Activated CD4-positive, alpha-beta memory T cell treated with anti-CD3 and anti-CD28 coated beads, Interleukin-2, amount 10 ng/mL, durations not matched to agents 7 days and 5 days (primary cell): ENCODE results near the gene PIR. TPM values are rescaled to one million over a fixed set of nuclear protein-coding genes. Genes with fewer than 3 reads are reported as not detected.

Experiments
- CTCF ChIA-PET: fragments of 350-600 bp; sonication (Branson Sonifier 250); formaldehyde crosslinking; loops from one replicate; lab custom pipeline; 2021; ENCODE audit warnings: antibody characterized with exemption, inconsistent platforms; lab: Charles Lee
- POLR2A ChIA-PET: fragments of 350-600 bp; sonication (Branson Sonifier 250); formaldehyde crosslinking; loops from one replicate; lab custom pipeline; 2021; ENCODE audit warnings: antibody characterized with exemption; lab: Charles Lee
- DNase-seq: peaks from one replicate; pipeline ENCODE4 v3.0.0-alpha.2; 2020
- H3K27ac Mint-ChIP-seq: one replicate; pipeline ENCODE4 v1.8.0; 2021; ENCODE audit warnings: mild to moderate bottlenecking, mixed read lengths
- H3K27me3 Mint-ChIP-seq: one replicate; pipeline ENCODE4 v1.8.0; 2021; ENCODE audit warnings: mixed read lengths
- H3K36me3 Mint-ChIP-seq: one replicate; pipeline ENCODE4 v1.8.0; 2021; ENCODE audit warnings: low read depth, mixed read lengths
- H3K4me1 Mint-ChIP-seq: one replicate; pipeline ENCODE4 v1.8.0; 2021; ENCODE audit warnings: mixed read lengths
- H3K4me3 Mint-ChIP-seq: one replicate; pipeline ENCODE4 v1.8.0; 2021; ENCODE audit warnings: mild to moderate bottlenecking, mixed read lengths
- H3K9me3 Mint-ChIP-seq: one replicate; pipeline ENCODE4 v1.8.0; 2021; ENCODE audit warnings: mixed read lengths
- total RNA-seq, 2 experiments: library from RNA; stranded (reverse); gene quantifications; one replicate each; pipeline ENCODE4 v1.2.3, GENCODE V29; 2021

PIR gene
- total RNA-seq, 2 experiments from 2014 or later, result 5.1 to 5.6 TPM

- H3K4me1 Mint-ChIP-seq, result no peaks in the 10 kb centered on the region
- DNase-seq, result no peak
- H3K27me3 Mint-ChIP-seq, result peaks cover 23% of the 10 kb centered on the region
- no peak overlapping the region for H3K27ac Mint-ChIP-seq
- no peaks in the 10 kb centered on the region for H3K9me3 Mint-ChIP-seq
- ChIA-PET CTCF (no interaction called here), POLR2A (no interaction called here)
- H3K4me3 Mint-ChIP-seq, result no peak overlapping the region
- H3K36me3 Mint-ChIP-seq, result no peaks in the 10 kb centered on the region
Measured at GRCh38 chrX:15505101-15505500, 12.0 kb upstream of the PIR start.

DNA sequence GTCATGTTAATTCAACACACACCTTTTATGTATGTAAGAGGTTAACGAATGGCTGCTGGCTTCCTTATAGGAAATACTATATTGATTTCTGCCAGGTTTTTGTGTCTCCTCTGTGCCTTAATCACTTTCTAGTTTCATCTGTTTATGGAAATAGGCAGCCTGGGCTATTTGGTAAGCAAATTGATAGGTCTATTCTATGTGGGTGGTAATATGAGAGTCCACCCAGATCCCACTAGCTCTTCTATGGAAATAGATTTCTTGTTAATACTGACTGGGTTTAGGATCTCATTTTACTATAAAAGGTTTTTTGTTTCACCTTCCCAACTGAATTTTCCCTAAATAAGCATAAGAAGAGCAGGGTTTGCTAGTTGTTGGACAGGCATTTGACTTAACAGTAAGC, 11.5 kb upstream of the PIR start:
- H3K27me3 Mint-ChIP-seq, result peaks cover 26% of the 10 kb centered on the region
- H3K27ac Mint-ChIP-seq, result no peak overlapping the region
- ChIA-PET POLR2A (no interaction called here), CTCF (no interaction called here)
- no peak for DNase-seq
- no peak overlapping the region for H3K4me3 Mint-ChIP-seq
- no peaks in the 10 kb centered on the region for H3K9me3 Mint-ChIP-seq
- H3K36me3 Mint-ChIP-seq, result no peaks in the 10 kb centered on the region
- no peaks in the 10 kb centered on the region for H3K4me1 Mint-ChIP-seq

GRCh38 chrX:15501506-15501905, 8.4 kb upstream of the PIR start:
- ChIA-PET POLR2A (no interaction called here), CTCF (interaction anchor here (1.0 kb wide), 1 partner anchor 8 kb away, joined by 4 read pairs; the partner anchor contains the start of gene PIR)
- Mint-ChIP-seq H3K27me3 (peaks cover 23% of the 10 kb centered on the region), H3K9me3 (no peaks in the 10 kb centered on the region), H3K27ac (no peak overlapping the region), H3K4me3 (no peak overlapping the region), H3K4me1 (peaks cover 1% of the 10 kb centered on the region), H3K36me3 (no peaks in the 10 kb centered on the region)
- no peak for DNase-seq

DNA sequence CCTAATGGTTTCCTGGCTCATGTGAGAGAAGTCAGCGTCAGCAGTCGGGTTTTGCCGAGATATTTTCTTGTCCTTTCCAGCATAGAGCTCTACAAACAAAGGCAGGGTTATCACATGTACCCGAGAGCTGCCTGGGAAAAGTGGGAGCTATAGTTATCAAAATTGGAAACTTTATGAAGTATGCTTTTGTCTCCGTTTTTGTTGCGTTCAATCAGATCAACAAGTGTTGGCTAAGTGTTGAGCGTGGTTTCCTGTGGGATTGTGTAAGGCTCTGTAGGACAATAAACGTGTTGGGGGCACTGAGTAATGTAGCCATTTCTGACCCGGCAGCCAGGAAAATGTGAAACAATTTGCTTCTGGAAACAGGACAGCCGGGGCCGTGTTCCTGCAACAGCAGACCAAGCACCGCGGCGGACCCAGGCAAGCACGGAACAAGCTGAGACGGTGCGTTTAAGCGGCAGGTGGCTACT, 7.4 kb upstream of the PIR start, which contains the start of gene BMX:
Gene BMX (plus strand): TSS at position 311 of the 470 bp plus-strand sequence. CDS start 7,547 bp downstream, outside the sequence.
- no peak for DNase-seq
- Mint-ChIP-seq H3K9me3 (no peaks in the 10 kb centered on the region), H3K27me3 (peaks cover 20% of the 10 kb centered on the region), H3K27ac (no peak within 1 kb of the TSS), H3K36me3 (no peaks in the 10 kb centered on the region), H3K4me1 (peaks cover 1% of the 10 kb centered on the region), H3K4me3 (no peak within 1 kb of the TSS)
- POLR2A ChIA-PET, result no interaction called here
- CTCF ChIA-PET, result no interaction called here

- POLR2A ChIA-PET, result no interaction called here
- no peaks in the 10 kb centered on the region for H3K36me3 Mint-ChIP-seq
- H3K4me1 Mint-ChIP-seq, result peaks cover 1% of the 10 kb centered on the region
- no peak overlapping the region for H3K4me3 Mint-ChIP-seq
- no peak for DNase-seq
- no peak overlapping the region for H3K27ac Mint-ChIP-seq
- CTCF ChIA-PET, result no interaction called here
- H3K27me3 Mint-ChIP-seq, result peaks cover 20% of the 10 kb centered on the region
- H3K9me3 Mint-ChIP-seq, result no peaks in the 10 kb centered on the region
Measured at GRCh38 chrX:15499976-15500375, 6.8 kb upstream of the PIR start.

DNA sequence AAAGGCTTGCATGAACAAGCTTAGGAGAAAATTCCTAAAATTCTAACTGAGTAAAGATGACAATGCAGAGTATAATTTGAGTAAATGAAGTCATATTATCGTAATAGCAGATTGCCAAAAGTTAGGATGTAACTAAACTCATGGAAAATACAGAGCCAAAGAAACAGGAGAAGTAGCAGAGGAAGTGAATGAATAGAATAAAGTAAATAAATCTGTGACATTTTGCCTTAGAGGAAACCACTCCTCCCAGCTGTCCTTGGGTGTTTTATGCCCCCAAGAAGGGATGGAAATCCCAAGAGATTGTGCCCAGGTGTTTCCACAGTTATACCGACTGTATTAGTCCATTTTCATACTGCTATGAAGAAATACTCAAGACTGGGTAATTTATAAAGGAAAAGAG, 5.6 kb upstream of the PIR start:
- no peak for DNase-seq
- no peaks in the 10 kb centered on the region for H3K9me3 Mint-ChIP-seq
- H3K36me3 Mint-ChIP-seq, result no peaks in the 10 kb centered on the region
- ChIA-PET CTCF (interaction anchor here (1.1 kb wide), 1 partner anchor 160 kb away, joined by 3 read pairs; no protein-coding TSS in a partner anchor), POLR2A (no interaction called here)
- H3K4me1 Mint-ChIP-seq, result peaks cover 2% of the 10 kb centered on the region
- no peak overlapping the region for H3K27ac Mint-ChIP-seq
- no peak overlapping the region for H3K4me3 Mint-ChIP-seq
- H3K27me3 Mint-ChIP-seq, result peaks cover 20% of the 10 kb centered on the region

- Mint-ChIP-seq H3K4me1 (peaks cover 8% of the 10 kb centered on the region), H3K27me3 (peaks cover 19% of the 10 kb centered on the region), H3K36me3 (no peaks in the 10 kb centered on the region), H3K27ac (no peak overlapping the region), H3K4me3 (no peak overlapping the region), H3K9me3 (no peaks in the 10 kb centered on the region)
- ChIA-PET CTCF (interaction anchor here (1.1 kb wide), 1 partner anchor 161 kb away, joined by 3 read pairs; no protein-coding TSS in a partner anchor), POLR2A (no interaction called here)
- DNase-seq, result peak; percentile 36
Measured at GRCh38 chrX:15497865-15498264, 4.7 kb upstream of the PIR start.

GRCh38 chrX:15496824-15497223, 3.7 kb upstream of the PIR start:
- no peak for DNase-seq
- H3K4me1 Mint-ChIP-seq, result peaks cover 14% of the 10 kb centered on the region
- ChIA-PET CTCF (no interaction called here), POLR2A (no interaction called here)
- peaks cover 10% of the 10 kb centered on the region for H3K27me3 Mint-ChIP-seq
- H3K4me3 Mint-ChIP-seq, result no peak overlapping the region
- H3K36me3 Mint-ChIP-seq, result no peaks in the 10 kb centered on the region
- no peaks in the 10 kb centered on the region for H3K9me3 Mint-ChIP-seq
- no peak overlapping the region for H3K27ac Mint-ChIP-seq

GRCh38 chrX:15495801-15496200, 2.7 kb upstream of the PIR start:
- no peak for DNase-seq
- CTCF ChIA-PET, result no interaction called here
- H3K4me3 Mint-ChIP-seq, result no peak overlapping the region
- no peaks in the 10 kb centered on the region for H3K9me3 Mint-ChIP-seq
- H3K36me3 Mint-ChIP-seq, result no peaks in the 10 kb centered on the region
- peaks cover 14% of the 10 kb centered on the region for H3K4me1 Mint-ChIP-seq
- no peak overlapping the region for H3K27ac Mint-ChIP-seq
- POLR2A ChIA-PET, result no interaction called here
- peaks cover 8% of the 10 kb centered on the region for H3K27me3 Mint-ChIP-seq

DNA sequence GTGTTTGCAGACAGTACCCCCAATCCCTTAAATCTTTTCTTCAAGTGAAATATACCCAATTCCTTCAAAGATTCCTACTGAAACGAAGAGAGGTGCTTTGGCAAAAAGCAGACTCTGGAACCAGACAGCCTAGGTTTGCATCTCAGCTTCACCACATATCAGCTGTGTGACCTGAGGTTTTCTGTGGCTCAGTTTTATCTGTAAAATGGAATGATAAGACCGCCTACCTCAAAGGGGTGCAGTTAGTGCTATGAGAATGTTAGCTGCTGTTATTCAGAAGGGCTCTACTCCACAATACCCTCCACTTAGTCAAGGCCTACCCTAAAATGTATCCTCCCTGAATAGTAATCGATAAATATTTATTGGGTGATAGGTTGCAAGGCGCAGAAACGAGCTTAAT, 664 bp downstream of the PIR start:
- Mint-ChIP-seq H3K27ac (no peak overlapping the region), H3K4me3 (peak overlapping the region; percentile 76), H3K36me3 (no peaks in the 10 kb centered on the region), H3K4me1 (peaks cover 13% of the 10 kb centered on the region), H3K9me3 (no peaks in the 10 kb centered on the region), H3K27me3 (no peaks in the 10 kb centered on the region)
- ChIA-PET POLR2A (no interaction called here), CTCF (interaction anchor here (1.7 kb wide), 1 partner anchor 143 kb away, joined by 5 read pairs; no protein-coding TSS in a partner anchor)
- no peak for DNase-seq

DNA sequence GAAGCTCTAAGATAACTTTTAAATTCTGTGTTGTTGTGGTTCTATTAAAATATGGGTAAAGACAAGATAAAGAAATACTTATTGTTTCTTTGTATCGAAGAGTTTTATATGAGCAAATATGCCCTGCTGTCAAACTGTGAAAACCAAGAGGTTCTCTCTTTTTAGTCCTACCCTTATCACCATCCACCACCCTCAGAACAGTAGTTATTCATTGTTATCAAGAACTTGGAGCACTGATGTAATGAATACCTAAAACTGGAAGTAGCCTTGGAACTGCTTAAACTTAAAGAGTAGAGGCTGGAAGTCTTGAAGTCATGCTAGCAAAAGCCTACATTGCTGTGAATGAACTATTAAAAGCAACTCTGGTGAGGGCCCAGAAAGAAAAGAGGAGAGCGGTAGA, 9.2 kb downstream of the PIR start:
- Mint-ChIP-seq H3K9me3 (no peaks in the 10 kb centered on the region), H3K4me1 (no peaks in the 10 kb centered on the region), H3K27me3 (no peaks in the 10 kb centered on the region), H3K4me3 (no peak overlapping the region), H3K36me3 (peaks cover 9% of the 10 kb centered on the region), H3K27ac (no peak overlapping the region)
- ChIA-PET CTCF (no interaction called here), POLR2A (no interaction called here)
- DNase-seq, result no peak

DNA sequence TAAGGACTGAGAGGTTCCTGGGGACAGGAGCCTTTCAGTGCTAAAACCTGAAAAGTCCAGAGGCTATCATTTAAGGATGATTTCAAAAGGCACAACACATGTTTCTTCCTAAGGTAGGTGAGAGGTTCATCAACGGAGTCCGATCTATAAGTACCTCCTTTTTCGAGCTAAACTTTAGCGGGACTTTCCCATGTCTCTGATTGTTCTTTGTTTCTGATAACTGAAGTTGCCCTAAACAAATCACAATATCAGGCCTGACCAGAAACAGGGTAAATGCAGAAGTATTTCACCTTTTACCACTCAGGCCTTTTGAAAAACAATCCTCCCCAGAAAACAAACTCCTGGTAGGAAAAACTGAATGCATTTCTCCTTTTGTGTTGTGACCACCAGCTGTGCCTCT, 17.6 kb downstream of the PIR start:
- H3K4me1 Mint-ChIP-seq, result peaks cover 3% of the 10 kb centered on the region
- ChIA-PET CTCF (no interaction called here), POLR2A (no interaction called here)

DNA sequence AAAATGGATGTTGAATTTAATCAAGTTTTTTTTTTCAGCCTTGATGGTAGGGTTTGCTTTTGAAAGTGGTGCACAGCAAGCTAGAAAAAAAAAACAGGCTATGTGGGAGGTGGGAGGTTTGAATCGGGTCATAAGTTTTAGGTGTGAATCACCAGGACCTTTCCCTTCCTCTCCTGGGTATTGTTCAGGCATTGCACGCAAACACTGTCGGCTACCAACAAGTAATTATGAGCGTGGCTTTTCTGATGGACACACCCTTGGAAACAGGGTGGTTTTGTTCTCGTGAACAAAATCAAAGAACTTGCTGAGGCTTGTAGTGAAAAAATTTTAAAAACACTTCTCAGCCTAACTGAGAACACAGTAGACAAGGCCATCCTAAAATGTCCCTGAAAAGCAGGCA, 18.1 kb downstream of the PIR start:
- Mint-ChIP-seq H3K27ac (no peak overlapping the region), H3K27me3 (no peaks in the 10 kb centered on the region), H3K9me3 (no peaks in the 10 kb centered on the region), H3K4me3 (no peak overlapping the region), H3K36me3 (peaks cover under 1% of the 10 kb centered on the region), H3K4me1 (peaks cover 3% of the 10 kb centered on the region)
- no peak for DNase-seq
- ChIA-PET POLR2A (no interaction called here), CTCF (no interaction called here)

More for the DNA sequence above, 17.6 kb downstream of the PIR start:
- DNase-seq, result no peak
- peaks cover 5% of the 10 kb centered on the region for H3K36me3 Mint-ChIP-seq
- H3K27me3 Mint-ChIP-seq, result no peaks in the 10 kb centered on the region
- H3K4me3 Mint-ChIP-seq, result no peak overlapping the region
- H3K9me3 Mint-ChIP-seq, result no peaks in the 10 kb centered on the region
- no peak overlapping the region for H3K27ac Mint-ChIP-seq

- no peak for DNase-seq
- H3K27me3 Mint-ChIP-seq, result no peaks in the 10 kb centered on the region
- CTCF ChIA-PET, result no interaction called here
- no peak overlapping the region for H3K4me3 Mint-ChIP-seq
- POLR2A ChIA-PET, result no interaction called here
- no peak overlapping the region for H3K27ac Mint-ChIP-seq
- peaks cover 3% of the 10 kb centered on the region for H3K4me1 Mint-ChIP-seq
- H3K9me3 Mint-ChIP-seq, result no peaks in the 10 kb centered on the region
- H3K36me3 Mint-ChIP-seq, result no peaks in the 10 kb centered on the region
Measured at GRCh38 chrX:15474028-15474427, 19.1 kb downstream of the PIR start.
